Cardiac fibroblast (primary cell): Measurements from ENCODE around the gene LRRC8A.

Experiments used
- DNase-seq, 2 donors: peaks; one replicate each; pipeline versions ENCODE4 v3.0.0 to v3.0.0-alpha.2; 2010; ENCODE audit warnings: low read depth in 2 of 2
- H3K4me3 ChIP-seq, 2 donors: replicated peaks in 1 of 2; 1 replicate in 1 of 2; 2 replicates in 1 of 2; pipeline ENCODE4 v1.5.1; 2011; ENCODE audit warnings: low read depth in 2 of 2, low read length in 2 of 2, mild to moderate bottlenecking in 2 of 2, moderate library complexity in 1 of 2
- CTCF ChIP-seq: IDR thresholded peaks from one replicate; pipeline ENCODE4 v1.5.1; 2011; ENCODE audit warnings: low read depth, mild to moderate bottlenecking, low read length, inconsistent platforms

The LRRC8A gene

GRCh38 chr9:128898382-128898781 is 16.4 kb downstream of the LRRC8A start:
- no peak overlapping the region for H3K4me3 ChIP-seq
- no peak for DNase-seq
- TF ChIP-seq CTCF = no peak

GRCh38 chr9:128898845-128899565 is 17.1 kb downstream of the LRRC8A start:
- TF ChIP-seq CTCF = no peak
- H3K4me3 ChIP-seq = no peak overlapping the region
- no peak for DNase-seq

GRCh38 chr9:128899566-128900322 is 17.8 kb downstream of the LRRC8A start:
- H3K4me3 ChIP-seq = no peak overlapping the region
- TF ChIP-seq CTCF = no peak
- DNase-seq = peak in 1 of 2 donors; percentile 24

- no peak for TF ChIP-seq CTCF
- DNase-seq = no peak
- no peak overlapping the region for H3K4me3 ChIP-seq
Observed at GRCh38 chr9:128901379-128901778, 19.4 kb downstream of the LRRC8A start.

- DNase-seq = no peak
- no peak overlapping the region for H3K4me3 ChIP-seq
- no peak for TF ChIP-seq CTCF
Observed at GRCh38 chr9:128901822-128902221, 19.9 kb downstream of the LRRC8A start.

- H3K4me3 ChIP-seq = no peak overlapping the region
- no peak for DNase-seq
- no peak for TF ChIP-seq CTCF
Observed at GRCh38 chr9:128902351-128903078, 20.6 kb downstream of the LRRC8A start.
